Measurements from ENCODE around the gene POTEH.
"Not testable (repeated sequence)": the region's sequence is repeated elsewhere in the genome, so short reads cannot be mapped to it uniquely, and the experiment has no call there.

POTEH gene

GRCh38 chr22:15738157-15738908, 48.5 kb downstream of the POTEH start:
- DNase-seq = not testable (repeated sequence)

DNA sequence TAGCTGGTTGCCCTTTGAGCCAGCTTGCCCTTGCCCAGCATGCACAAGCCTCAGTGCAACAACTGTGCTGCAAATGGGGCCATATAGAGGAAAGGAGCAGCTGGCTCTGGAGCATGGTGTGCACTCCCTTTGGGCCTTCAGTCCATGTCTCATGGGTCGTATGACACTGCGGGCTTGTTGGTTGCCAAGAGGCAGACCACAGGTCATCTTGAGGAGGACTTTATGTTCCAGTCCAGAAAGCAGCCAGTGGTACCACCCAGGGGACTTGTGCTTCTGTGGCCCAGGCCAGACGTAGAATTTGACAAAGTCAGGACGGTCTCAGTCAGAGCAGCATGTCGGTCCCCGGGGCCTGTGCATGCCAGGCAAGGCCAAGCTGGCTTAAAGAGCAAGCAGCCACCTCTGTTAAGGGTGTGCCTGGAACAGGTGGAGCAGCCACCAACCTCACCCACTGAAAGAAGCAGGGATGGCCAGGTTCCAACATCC, 49.1 kb downstream of the POTEH start:
- DNase-seq = not testable (repeated sequence)

- DNase-seq = not testable (repeated sequence)
Observed at GRCh38 chr22:15747636-15748323, 58.0 kb downstream of the POTEH start.

DNA sequence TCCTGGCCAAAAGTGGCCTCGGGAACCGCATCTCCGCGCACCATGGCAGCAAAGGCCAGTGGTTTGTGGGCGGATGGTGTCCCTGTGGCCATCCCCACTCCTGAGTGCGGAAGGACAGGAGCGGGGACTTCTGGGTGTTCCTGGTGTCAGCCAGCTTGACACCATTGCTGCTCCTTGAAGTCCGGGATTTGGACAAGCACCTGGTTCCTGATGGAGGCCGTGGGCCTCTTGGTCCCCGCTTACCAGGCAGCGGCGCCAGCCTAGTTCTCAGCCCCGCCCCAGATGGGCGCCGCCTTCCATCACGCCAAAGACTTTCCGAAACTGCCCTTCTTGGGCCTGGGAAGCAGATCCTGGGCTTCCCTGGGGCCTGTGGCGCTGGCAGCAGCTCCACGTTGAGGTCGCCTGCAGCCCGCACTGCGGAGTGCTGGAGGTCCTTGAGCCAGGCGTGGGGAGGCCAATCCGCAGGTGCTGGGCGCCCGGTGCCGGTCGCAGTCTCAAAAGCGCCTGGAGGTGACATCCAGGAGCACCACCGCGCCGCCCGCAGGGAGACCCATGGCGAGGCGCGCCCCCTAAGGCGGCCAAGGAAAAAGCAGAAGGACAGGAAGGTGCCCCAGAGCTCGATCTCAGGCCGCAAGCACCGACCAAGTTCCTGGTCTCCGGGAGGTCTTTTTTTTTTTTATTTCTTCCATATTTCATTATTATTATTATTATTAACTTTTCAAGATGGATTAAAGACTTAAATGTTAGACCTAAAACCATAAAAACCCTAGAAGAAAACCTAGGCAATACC, 59.5 kb downstream of the POTEH start:
- DNase-seq = not testable (repeated sequence)

- DNase-seq = not testable (repeated sequence)
Observed at GRCh38 chr22:15759443-15760097, 69.7 kb downstream of the POTEH start.

DNA sequence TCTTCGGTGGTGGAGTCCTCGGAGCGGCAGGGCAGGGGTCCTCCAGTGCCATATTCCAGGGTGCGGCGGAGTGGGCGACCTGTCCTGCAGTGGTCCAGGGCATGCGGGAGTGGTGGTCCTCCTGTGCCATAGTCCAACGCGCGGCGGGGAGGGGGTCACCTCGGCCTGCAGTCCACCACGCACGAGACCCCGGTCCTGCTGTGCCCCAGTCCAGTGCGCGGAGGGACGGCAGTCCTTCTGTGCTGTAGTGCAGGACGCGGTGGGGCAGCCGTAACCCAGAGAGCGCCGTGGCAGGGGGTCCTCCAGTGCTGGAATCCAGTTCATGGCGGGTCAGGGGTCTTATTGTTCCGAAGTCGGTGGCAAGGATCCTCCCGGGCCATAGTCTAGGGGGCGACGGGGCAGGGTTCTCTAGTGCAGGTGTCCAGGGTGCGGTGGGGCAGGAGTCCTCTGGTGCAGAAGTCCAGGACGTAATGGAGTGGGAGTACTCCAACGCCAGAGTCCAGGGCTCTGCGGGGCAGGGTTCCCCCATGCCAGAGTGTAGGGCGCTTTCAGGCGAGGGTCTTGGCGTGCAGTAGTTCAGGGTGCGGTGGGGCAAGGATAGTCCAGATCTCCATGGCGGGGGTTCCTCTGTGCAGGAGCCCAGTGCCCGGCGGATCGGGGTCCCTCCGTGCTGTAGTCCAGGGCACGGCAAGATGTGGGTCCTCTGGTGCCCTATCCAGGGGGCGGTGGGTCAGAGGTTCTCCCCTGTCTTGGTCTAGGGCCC, 70.7 kb downstream of the POTEH start:
- DNase-seq = not testable (repeated sequence)

- not testable (repeated sequence) for DNase-seq
Observed at GRCh38 chr22:15761151-15761777, 71.4 kb downstream of the POTEH start.

- not testable (repeated sequence) for DNase-seq
Observed at GRCh38 chr22:15763559-15763958, 73.7 kb downstream of the POTEH start.

Measured in NCI-H187 (cell line).